Right cardiac atrium (tissue), 5 donors: ENCODE measurements around the gene KRTAP10-11. TPM values are rescaled to one million over a fixed set of nuclear protein-coding genes. Genes with fewer than 3 reads are reported as not detected.
A peak's percentile ranks its signal among the peaks of the same experiment; 100 is the strongest.
"Not testable (repeated sequence)": the region's sequence is repeated elsewhere in the genome, so short reads cannot be mapped to it uniquely, and the experiment has no call there.

Experiments used
- ATAC-seq, 2 donors: fragments of 200-7000 bp; cut with Tn5 transposase; one replicate each; pipeline versions ENCODE4 v1.8.0 to v1.9.1; 2020; ENCODE audit warnings: moderate library complexity in 2 of 2, mild to moderate bottlenecking in 1 of 2
- DNase-seq, 3 donors: peaks; one replicate each; pipeline ENCODE4 v3.0.0-alpha.2; 2020
- H3K27ac ChIP-seq: one replicate; pipeline ENCODE4 v1.5.1; 2013; ENCODE audit warnings: mild to moderate bottlenecking, low read length, control low read depth, moderate library complexity
- H3K27me3 ChIP-seq: one replicate; pipeline ENCODE4 v1.6.1; 2013; ENCODE audit not compliant: control insufficient read depth, insufficient read depth
- H3K4me1 ChIP-seq: one replicate; pipeline ENCODE4 v1.6.1; 2013; ENCODE audit warnings: low read length; ENCODE audit not compliant: control insufficient read depth, insufficient read depth
- H3K4me3 ChIP-seq: one replicate; pipeline ENCODE4 v1.5.1; 2013; ENCODE audit warnings: low read length, control low read depth
- H3K9me3 ChIP-seq: one replicate; pipeline ENCODE4 v1.6.1; 2013; ENCODE audit warnings: low read length; ENCODE audit not compliant: control insufficient read depth
- WGBS: extraction: QIAGEN DNeasy Blood & Tissue Kit; methylation state at CpG from one replicate; pipeline ENCODE4 v1.1.7; 2013; 5-methylcytosine and 5-hydroxymethylcytosine counted together
- intact Hi-C, 4 donors: fragments of 100-400 bp; cut with DNase I; formaldehyde crosslinking; loops; one replicate each; pipeline versions ENCODE4 v1.11.0 to v1.14.0; 2022 to 2023
- polyA plus RNA-seq: library from polyadenylated mRNA; stranded (reverse); fragments of 200-250 nt; gene quantifications from one replicate; pipeline ENCODE4 v1.2.3, GENCODE V29; 2013
- total RNA-seq, 4 donors: library from RNA; stranded (reverse); fragmentation: NEBNext Ultra II Directional; extraction: Animal tissue kit (Norgen Biotek cat#: 25700); gene quantifications; one replicate each; pipeline ENCODE4 v1.2.1, GENCODE V29; 2021
- donor health status: healthy with polysubstance abuse.
- donor health status: DM: no; HTN: yes; CAD: no.
- donor health status: DM: no; HTN: no; CAD: no.
- donor health status: DM: no; HTN: yes; CAD: no; lungs with severe emphysema.
- donor health status: DM: yes; HTN: yes; CAD: no.

KRTAP10-11 gene
- total and polyA plus RNA-seq, 5 donors: not detected

DNA sequence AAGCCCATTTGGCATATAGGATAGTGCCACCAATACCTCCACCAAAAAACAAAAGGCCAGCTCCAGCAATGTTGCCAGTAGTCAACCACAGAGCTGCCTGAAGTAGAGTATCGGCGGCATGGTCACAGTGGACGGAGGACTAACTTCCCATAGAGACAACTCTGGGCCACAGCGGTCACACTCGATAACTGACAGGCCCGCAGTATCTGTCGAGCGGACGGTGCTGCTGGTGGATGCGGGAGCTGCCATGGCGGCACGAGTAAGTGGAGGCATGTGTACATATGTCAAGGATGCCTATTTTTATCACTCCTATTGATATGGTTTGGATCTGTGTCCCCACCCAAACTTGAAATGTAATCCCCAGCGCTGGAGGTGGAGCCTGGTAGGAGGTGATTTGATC lies 31.7 kb downstream of the KRTAP10-11 start:
- intact Hi-C loops: no loop called here

DNA sequence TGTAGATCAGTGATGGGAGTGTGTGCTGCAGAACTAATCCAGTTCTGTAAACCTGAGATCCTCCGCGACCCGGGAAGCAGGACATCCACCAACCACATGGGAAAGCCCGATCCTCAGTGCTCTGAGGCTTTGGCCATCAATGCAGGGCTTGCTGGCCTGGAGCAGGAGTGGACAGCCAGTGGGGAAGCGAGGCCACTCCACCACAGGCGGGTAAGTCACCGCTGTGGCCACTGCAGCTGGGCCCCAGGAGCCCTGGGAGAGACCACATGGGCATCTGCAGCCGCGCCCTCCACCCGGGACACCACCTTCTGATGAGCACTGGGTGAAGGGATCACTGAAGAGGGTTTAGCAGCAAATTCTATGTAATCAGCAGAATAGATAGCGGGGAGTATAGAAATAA lies 34.9 kb downstream of the KRTAP10-11 start:
- DNase-seq: no peak

More for the DNA sequence above, 31.7 kb downstream of the KRTAP10-11 start:
- DNase-seq: no peak
- Histone ChIP-seq H3K9me3 (no peaks in the 10 kb centered on the region), H3K4me3 (no peak overlapping the region), H3K27me3 (peaks cover 2% of the 10 kb centered on the region), H3K27ac (no peak overlapping the region), H3K4me1 (no peaks in the 10 kb centered on the region)
- no peak for ATAC-seq
- 88% methylated on average over 13 of the region's 13 CpGs for WGBS

DNA sequence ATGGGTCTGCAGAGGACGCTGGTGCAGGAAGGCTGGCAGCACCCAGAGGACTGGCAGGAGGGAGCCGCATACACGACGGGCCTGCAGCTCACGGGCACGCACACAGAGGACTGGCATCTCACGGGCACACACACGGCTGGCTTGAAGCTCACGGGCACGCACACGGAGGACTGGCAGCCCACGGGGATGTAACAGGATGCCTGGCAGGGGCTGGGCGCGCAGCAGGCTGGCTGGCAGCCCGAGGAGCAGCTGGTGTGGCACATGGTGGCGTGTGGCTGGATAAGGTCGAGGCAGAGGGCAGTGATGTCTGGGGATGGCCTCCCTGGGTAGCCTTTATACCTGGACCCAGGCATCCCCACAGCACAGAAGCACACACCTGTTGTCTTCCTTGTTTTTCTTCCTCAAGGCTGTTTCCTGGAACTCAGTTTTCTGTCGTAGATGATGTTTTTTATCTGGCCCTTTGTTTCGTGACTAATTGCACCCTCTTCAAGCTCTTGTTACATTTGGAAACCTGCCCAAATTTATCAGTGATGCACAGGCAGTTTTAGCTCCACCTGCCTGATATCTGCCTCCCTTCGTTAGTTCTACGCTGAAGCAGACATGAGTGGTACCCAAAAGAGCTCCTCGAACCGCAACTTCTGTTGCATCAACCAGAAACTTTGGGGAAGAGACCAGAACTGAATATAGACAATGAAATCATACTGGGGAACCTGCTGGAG lies 35.8 kb downstream of the KRTAP10-11 start, which contains the start of gene KRTAP12-1:
KRTAP12-1 (minus strand) TSS at position 303 of the 719 bp plus-strand sequence; CDS start at position 263, 40 bp downstream.
- 65% methylated on average over 23 of the region's 23 CpGs for WGBS
- ATAC-seq (peak; percentile 44 to 61), DNase-seq (no peak)
- Histone ChIP-seq H3K4me3 (no peak within 1 kb of the TSS), H3K27ac (no peak within 1 kb of the TSS), H3K27me3 (no peaks in the 10 kb centered on the region), H3K4me1 (no peaks in the 10 kb centered on the region), H3K9me3 (no peaks in the 10 kb centered on the region)
- intact Hi-C loops: no loop called here

More for the DNA sequence above, 34.9 kb downstream of the KRTAP10-11 start:
- Histone ChIP-seq H3K4me1 (no peaks in the 10 kb centered on the region), H3K27me3 (no peaks in the 10 kb centered on the region), H3K4me3 (no peak overlapping the region), H3K27ac (no peak overlapping the region), H3K9me3 (no peaks in the 10 kb centered on the region)
- no peak for ATAC-seq
- intact Hi-C loops: no loop called here
- WGBS: 68% methylated on average over 11 of the region's 11 CpGs

DNA sequence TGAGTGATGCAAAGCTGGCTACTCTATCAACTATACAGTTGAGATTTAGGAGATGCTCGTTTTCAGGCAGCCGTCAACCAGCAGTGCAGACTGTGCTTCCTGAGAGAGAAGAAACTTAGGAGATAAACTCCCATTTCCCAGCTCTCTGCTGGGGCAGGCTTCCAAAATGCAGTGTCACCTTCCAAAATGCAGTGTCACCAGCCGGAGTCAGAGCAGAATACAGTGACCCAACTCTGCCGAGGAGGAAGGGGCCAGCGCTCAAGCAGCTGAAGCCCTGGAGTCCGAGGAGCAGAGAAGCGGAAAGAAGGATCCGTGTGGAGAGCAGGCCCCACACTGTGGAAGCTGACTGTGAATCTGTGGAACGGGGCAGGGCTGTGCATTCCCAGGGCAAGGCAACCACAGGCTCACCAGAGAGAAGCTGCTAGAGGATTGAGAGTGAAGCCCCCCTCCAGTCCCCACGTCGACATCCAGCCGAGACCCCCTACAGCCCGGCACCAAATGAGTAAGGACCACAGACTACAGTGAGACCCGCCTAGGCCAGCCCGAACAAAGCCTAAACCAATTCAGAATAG lies 36.5 kb downstream of the KRTAP10-11 start:
- 73% methylated on average over 15 of the region's 15 CpGs for WGBS
- DNase-seq: no peak
- Histone ChIP-seq H3K9me3 (no peaks in the 10 kb centered on the region), H3K27ac (no peak overlapping the region), H3K4me3 (no peak overlapping the region), H3K27me3 (no peaks in the 10 kb centered on the region), H3K4me1 (no peaks in the 10 kb centered on the region)
- no peak for ATAC-seq
- intact Hi-C loops: no loop called here

DNA sequence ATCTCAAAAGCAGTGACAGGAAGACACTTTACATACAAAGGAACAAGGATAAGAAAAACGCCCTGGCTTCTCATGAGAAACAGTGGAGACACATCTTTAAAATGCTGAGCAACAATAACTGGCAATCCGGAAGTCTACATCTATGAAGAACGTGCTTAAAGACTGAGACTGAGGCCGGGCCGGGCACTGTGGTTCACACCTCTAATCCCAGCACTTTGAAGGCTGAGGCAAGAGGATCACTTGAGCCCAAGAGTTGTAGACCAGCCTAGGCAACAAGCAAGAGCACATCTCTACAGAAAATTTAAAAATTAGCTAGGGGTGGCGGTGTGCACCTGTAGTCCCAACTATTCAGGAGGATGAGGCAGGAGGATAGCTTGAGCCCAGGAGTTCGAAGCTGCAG lies 37.9 kb downstream of the KRTAP10-11 start:
- H3K27ac ChIP-seq: no peak overlapping the region

DNA sequence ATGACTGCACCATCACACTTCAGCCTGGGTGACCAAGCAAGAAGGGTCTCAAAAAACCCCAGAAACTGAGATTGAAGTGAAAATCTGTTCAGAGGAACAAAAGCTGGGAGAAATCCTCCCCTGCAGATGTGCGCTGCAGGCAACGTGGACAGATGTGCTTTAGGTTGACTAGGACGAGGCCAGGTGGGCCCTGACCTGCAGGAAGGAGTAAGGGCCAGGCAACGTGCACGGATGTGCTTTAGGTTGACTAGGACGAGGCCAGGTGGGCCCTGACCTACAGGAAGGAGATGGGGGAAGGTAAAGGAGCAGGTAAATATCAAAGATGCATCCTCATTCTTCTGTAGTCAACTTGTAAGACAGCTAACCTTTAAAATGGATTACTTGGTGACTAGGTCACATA lies 38.3 kb downstream of the KRTAP10-11 start:
- intact Hi-C loops: no loop called here
- H3K4me1 ChIP-seq: no peaks in the 10 kb centered on the region
- 62% methylated on average over 6 of the region's 6 CpGs for WGBS
- ATAC-seq (no peak), DNase-seq (no peak)
- no peak overlapping the region for H3K27ac ChIP-seq
- no peaks in the 10 kb centered on the region for H3K27me3 ChIP-seq
- no peaks in the 10 kb centered on the region for H3K9me3 ChIP-seq
- no peak overlapping the region for H3K4me3 ChIP-seq

More for the DNA sequence above, 37.9 kb downstream of the KRTAP10-11 start:
- Histone ChIP-seq H3K9me3 (no peaks in the 10 kb centered on the region), H3K4me3 (no peak overlapping the region), H3K4me1 (no peaks in the 10 kb centered on the region), H3K27me3 (no peaks in the 10 kb centered on the region)
- DNase-seq (no peak), ATAC-seq (no peak)
- 70% methylated on average over 7 of the region's 7 CpGs for WGBS
- intact Hi-C loops: no loop called here

DNA sequence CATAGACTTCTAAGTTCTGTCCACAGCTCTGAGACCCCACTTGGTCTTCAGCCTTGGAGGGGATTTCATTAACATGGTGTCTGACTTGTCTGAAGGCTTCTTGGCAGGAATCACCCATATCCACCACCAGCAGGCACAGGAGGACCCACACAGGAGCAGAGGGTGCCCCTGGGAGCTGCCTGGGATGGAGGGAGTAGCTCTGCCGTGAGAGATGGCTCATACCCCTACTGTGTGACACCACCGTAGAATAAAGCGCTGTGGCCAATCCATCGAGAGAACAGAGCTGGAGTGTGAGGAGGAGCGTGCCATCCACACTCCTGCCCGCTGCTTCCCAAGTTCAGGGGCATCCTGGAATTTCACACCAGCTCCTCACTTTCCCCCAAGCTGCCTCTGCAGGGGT lies 38.8 kb downstream of the KRTAP10-11 start:
- ATAC-seq, DNase-seq, intact Hi-C loops, H3K4me1 ChIP-seq, H3K4me3 ChIP-seq, H3K9me3 ChIP-seq, H3K27ac ChIP-seq, H3K27me3 ChIP-seq: not testable (repeated sequence)
- 66% methylated on average over 6 of the region's 6 CpGs for WGBS

DNA sequence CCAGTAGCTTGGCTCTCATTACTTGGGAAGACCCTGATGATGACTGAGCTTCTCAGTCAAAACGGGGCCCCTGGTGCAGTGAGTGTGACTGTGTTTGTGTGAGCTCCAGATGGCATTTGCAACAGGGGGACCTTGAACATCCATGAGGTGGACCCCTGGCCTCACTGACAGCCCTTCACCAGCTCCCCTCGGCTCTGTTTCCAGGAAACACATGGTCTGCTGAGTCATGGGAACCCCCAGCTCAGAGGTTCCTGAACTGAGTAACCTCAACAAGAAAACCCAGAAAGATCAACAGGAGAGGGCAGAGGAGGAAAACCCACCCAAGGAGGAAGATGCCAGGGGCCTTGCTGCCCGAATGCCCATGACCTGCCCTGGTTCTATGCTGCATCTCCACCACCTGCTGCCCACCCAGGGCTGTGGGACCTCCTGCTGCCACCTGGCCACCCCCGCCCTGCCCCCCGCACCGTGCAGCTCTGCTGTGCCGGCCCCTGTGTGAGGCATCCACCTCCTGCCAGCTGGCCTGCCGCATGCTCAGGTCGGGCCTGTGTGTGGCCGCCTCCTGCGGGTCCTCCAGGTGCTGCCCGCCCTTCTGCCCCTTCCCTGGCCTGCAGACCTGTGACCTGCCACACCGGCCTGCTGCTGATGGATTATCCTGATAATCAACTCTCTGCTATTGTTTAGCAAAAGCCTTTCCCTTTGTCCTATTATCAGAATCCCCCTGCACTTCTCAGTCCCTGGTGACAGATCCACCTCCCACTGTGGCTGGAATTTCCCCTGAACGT lies 40.0 kb downstream of the KRTAP10-11 start:
- no peaks in the 10 kb centered on the region for H3K27me3 ChIP-seq
- no peak overlapping the region for H3K4me3 ChIP-seq
- 32% methylated on average over 14 of the region's 14 CpGs for WGBS
- ATAC-seq: no peak
- no peaks in the 10 kb centered on the region for H3K9me3 ChIP-seq
- intact Hi-C loops: no loop called here
- no peak for DNase-seq
- H3K27ac ChIP-seq: no peak overlapping the region
- no peaks in the 10 kb centered on the region for H3K4me1 ChIP-seq

DNA sequence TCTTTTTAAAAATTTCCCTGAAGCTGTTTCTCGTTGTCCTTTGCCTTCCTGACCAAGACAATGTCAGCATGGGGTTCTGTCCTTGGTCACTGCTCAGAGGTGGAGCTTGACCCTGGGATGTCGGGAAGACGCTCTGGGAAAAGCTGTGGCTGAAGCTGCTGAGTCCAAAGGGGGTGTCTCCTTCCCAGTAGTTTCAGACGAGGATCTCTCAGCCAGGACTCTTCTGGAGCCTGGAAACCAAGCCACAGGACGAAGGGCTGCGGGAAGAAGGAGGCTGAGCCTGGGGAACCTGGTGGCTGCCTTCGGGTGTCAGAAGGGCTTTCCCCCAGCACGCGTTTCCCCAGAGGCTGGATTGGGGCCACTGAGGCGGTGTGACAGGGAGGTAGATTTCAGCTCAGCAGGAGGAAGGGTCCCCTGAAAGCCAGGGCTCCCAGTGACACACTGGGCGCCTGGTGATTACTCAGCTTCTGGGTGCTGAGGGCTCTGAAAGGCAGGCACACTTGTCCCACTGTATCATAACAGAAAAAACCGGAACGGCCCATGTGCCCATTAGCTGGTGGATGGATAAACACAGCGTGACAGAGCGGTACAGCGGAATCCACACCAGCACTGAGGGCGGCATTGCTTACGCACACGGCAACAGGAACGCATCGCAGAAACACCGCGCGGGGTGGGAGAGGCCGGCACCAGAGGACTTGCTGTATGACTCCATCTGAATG lies 40.8 kb downstream of the KRTAP10-11 start:
- Histone ChIP-seq H3K4me1 (no peaks in the 10 kb centered on the region), H3K4me3 (no peak overlapping the region), H3K27ac (no peak overlapping the region), H3K27me3 (no peaks in the 10 kb centered on the region), H3K9me3 (no peaks in the 10 kb centered on the region)
- DNase-seq (no peak), ATAC-seq (no peak)
- intact Hi-C loops: no loop called here
- WGBS: 65% methylated on average over 25 of the region's 25 CpGs

DNA sequence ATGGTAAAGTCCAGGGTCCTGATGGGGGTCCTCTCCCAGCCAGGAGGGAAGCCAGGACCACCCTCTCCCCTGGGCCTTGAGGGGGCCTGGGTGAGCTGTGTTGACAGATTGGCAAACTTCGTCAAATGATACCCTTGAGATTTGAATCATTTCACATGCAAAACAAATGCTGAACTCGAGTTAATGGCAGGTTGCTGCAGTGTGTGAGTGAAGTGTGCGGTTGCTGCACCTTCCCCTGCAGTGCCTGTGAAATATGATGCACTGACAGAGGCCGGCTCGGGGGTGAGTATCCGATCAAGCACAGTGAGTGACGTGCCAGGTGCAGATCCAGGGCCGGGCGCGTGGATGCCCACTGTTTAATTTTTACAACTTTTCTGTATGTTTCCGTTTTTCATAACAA lies 41.5 kb downstream of the KRTAP10-11 start:
- Histone ChIP-seq H3K4me3 (no peak overlapping the region), H3K4me1 (no peaks in the 10 kb centered on the region), H3K27me3 (no peaks in the 10 kb centered on the region), H3K9me3 (no peaks in the 10 kb centered on the region), H3K27ac (no peak overlapping the region)
- 64% methylated on average over 11 of the region's 11 CpGs for WGBS
- DNase-seq: no peak
- no peak for ATAC-seq
- intact Hi-C loops: no loop called here
